NCI-H1417 (cell line): ENCODE measurements around the gene GPATCH2L.
A peak's percentile ranks its signal among the peaks of the same experiment; 100 is the strongest.

Source experiments
- DNase-seq, 3 experiments: peaks; one replicate each; lab custom pipeline; 2025; lab: John Stamatoyannopoulos, UW

The GPATCH2L gene

DNA sequence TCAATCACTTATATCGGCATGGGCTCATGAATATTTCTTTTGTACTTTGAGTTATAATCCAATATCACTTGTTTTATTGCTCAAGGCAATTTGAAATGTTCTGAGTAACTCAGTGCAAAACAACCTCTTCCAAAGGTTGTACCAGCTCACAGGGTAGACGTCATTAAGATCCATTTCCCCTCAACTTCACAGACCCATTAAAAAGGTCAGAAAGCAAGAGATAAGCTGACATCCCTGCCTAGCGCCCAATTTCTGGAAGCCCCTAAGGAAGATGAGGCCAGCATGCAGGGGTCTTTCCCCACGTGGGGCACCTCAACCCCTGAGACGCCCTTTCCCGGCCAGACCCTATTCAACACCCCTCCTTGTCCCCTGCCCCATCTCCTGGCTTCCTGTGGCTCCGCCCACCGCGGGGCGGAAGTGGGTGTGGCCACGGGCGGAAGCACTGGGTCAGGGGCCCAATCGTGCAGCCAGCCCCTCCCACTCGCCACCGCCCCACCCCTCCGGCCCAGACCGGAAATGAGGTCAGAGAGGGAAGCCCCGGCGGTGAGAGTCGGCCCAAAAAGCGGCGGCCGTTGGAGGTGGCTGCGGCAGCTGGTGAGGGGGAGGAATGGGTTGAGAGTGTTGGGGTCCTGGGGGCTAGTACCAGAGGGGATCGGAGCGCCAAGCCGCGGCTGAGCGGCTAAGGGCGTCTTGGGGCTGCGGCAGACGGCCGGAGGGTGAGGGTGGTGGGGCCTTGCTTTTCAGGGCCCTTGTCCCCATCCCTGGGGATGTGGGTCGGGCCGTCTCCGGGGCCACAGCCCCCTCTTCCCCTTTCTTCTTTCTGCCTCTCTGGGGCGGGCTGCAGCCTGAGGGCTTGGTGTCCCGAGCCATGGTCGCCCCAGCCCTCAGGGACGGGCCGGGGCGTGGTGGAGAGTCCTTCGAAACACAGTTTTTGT is at the start of gene GPATCH2L:
Gene GPATCH2L, plus strand, starts transcription at position 525 of the 935 bp plus-strand sequence. CDS start 2,442 bp downstream, outside the sequence.
- DNase-seq: peak; percentile 94 to 97 (median 94)

DNA sequence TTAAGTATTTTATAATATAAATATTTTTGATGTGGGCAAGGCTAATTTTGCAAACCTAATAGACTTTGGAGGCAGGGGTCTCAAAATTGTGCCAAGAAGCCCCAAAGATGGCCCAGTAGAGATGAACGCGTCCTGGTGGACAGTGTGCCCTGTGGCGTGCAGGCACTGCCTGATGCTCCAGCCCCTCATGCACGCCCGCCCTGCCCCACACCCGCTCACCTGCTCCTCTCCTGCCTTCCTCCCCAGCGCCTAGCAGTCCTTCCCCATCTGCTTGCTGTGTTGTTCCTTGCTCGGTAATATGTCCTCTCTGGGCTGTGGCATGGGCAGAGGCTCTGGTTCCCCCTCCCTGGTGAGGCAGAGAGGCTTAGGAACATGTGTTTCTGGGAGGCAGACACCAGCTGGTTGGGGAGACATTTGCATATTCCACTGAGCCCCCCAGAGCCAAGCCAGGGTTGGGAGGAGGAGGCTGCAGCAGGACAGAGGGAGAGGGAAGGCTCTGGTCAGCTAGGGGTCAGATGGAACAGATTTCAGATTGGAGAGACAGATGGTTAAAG is 46.8 kb upstream of the GPATCH2L start:
- no peak for DNase-seq

DNA sequence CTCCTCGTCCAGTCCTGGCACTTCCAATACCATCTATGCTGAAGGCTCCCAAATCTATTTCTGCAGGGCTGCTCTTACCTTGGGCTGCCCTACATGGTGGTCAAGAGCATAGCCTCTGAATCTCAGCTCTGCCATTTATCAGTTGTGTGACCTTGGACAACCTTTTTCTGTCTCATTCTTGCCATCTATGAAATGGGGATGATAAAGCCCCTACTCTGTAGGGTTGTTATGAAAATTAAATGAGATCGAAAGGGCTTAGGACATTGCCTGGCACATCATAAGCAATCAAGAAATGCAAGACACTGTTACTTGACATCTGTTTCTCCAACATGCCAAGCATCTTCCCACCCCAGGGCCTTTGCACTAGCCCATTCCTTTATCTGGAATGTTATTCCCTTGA is 45.5 kb upstream of the GPATCH2L start:
- no peak for DNase-seq

DNA sequence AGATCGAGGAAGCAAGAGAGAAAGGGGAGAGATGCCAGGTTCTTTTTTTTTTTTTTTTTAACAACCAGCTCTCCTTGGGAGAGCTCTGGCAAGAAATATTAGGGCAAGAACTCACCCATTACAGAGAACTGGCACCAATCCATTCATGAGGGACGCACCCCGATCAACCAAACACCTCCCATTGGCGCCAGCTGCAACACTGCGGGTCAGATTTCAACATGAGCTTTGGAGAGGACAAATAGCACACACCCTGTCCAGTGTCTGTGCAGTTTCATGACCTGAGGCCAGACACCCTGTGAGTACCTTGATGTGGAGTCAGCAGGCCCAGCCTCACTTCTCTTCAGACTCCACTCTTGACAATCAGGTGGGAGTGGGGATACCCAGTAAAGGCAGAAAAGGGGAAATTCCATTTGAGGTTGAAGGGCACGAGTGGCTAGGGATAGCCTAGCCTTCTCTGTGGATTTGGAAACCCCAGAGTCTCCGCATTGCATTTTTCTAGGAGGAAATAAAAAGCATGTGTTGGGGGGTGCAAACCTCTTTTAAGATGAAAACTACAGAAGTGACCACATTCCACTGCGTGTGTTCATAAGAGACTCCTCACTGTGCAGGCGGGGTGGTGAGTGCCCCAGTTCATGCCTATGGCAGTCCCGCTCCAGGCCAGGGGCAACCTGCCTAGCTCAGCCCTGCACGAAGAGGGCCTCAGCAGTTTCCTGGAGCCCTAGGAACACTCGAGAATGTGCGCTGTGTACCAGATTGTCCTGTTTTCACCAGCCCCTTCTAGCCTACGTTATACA is 42.4 kb upstream of the GPATCH2L start:
- no peak for DNase-seq

DNA sequence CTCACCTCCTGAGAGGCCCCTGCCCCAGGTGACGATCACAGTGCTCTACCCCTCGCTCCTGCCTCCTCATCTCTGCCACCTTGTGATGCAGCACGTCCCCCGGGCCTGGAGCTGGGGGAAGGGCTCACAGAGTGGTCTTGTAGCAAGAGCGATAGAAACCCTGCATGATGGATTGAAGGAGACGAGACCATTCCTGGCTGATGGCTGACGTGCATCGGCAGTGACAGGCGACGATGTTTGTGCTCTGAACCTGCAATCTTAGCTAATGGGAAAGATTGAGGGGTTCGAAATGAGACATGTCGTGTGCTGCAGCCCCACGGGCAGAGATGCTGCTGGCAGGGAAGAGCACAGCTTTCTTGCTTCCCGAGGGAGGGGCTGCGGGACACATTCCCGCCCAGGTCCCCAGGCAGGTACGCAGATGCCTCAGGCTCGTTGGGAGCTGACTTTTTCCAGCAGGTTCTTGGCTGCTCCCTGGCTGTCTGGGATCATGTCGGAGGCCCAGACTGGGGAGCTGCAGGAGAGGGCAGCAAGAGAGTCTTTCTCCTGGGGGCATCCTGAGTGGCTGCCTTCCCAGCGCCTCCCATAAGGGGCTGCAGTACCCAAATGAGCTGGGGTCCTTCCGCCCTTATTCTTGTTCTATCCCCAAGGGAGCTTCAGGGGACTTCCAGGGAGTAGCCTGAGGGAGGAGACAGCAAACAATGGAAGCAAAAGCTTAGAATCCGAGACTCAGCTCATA is 38.7 kb upstream of the GPATCH2L start:
- no peak for DNase-seq

DNA sequence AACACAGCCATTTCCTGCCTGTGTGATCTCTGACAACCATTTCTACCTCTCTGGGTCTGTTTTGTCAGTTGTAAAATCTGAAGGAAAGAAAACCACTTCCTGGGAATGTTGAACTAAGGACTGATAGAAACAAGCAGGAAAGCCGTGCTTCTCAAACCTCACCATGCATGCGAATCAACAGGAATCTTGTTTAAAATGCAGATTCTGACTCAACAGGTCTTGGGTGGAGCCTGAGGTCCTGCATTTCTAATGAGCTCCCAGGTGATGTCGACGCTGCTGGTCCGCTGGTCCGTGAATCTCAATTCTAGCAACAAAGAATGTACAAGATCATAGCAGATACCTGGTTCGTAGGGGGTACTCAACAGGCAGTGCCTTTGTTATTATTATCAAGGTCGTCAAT is 38.0 kb upstream of the GPATCH2L start:
- DNase-seq: no peak

DNA sequence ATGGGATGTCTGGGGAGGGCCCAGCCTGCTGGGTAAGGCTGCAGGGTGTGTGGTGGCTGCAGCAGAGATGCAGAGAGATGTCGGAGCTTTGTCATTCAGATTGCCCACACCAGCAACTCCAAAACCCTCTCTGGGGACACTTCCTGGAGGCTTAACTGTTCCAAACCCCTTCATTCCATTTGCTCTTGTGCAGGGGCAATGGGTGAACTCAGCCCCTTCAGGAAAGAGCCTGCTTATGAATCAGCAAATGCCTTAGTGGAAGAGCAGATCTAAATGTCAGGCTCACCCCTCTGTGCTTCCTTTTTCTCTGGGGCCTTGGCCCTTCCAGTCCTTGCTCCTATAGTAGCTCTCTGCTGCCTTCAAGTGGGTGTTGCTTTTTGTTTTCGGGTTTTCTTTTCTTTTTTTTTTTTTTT is 36.7 kb upstream of the GPATCH2L start:
- peak in 1 of 3 experiments; percentile 17 for DNase-seq

DNA sequence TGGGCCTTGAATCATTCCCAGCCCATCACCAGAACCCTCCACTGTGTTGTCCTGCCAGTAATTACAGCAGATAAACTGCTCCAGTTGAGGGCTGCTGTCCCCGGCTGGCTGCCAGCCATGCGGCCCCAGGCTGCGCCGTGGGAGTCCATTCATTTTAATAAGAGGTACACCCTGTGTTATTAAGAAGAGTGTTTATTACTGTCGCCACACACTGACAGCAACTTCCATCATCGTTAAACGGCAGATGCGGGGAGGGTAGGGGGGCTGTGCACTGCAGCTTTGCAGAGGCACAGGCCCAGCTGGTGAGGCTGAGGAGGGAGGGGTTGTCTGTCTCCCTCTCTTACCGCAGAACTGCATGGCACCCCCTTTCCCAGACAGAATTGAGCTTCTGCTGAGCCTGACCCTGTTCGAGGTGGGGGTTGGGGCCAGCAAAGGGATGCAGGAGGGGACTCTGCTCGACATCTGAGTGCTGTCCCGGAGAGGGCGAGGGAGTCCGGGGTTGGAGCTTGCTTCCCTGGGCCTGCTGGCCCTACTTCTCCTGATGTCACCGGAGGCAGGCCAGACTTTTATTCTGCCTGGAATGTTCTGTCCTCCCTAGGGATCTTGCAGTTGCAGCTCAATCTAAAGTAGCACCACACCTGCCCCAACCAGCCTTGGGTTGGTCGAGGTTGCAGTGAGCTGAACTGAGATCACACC is 33.8 kb upstream of the GPATCH2L start:
- peak in 2 of 3 experiments; percentile 97 to 99 for DNase-seq

DNA sequence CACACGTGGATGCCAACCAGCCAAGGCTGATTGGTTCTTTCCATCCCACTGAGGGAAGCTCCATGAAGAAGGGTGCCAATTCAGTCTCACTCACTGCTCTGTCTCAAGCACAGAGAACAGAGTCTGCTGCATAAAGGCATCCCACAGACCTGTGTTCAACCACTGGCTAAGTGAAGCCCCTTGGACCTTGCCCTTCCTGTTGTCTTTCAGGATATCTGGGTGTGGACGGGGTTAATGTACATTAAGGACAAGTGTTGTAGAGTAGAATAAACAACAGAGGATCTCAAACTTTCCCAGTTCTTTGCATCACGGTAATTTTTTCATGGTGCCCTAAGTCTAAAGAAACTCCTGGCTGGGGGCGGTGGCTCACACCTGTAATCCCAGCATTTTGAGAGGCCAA is 33.1 kb upstream of the GPATCH2L start:
- DNase-seq: peak in 1 of 3 experiments; percentile 64

DNA sequence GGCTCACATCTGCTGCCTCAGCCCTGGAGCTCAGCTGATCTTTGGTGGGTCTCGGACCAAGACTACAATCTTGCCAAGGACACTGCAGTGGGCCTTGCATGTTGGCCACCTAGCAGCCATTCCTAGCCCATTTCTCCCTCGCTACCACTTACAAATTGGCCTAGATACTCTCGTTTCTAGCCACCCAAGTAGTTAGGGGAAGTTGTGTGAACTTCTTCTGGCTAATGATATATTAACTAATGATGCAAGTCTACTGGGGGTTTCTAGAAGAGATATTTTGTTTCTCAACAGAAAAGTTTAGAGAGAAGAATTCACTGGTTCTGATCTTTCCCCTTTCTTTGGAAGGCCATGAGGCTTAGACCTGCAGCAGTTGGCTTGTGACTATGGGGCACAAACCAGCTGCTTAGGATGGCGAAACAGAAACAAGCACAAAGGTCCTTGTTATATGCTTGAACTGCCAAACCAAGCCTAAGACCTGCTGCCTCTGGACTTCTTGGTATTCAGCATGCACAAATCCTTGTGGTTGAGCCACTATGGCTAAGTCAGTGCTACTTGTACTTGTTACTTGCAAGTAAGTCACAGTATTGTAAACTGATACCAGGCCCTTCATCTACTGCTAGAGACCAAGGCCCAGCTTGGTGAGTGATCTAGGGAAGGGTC is 30.5 kb upstream of the GPATCH2L start:
- DNase-seq: no peak

DNA sequence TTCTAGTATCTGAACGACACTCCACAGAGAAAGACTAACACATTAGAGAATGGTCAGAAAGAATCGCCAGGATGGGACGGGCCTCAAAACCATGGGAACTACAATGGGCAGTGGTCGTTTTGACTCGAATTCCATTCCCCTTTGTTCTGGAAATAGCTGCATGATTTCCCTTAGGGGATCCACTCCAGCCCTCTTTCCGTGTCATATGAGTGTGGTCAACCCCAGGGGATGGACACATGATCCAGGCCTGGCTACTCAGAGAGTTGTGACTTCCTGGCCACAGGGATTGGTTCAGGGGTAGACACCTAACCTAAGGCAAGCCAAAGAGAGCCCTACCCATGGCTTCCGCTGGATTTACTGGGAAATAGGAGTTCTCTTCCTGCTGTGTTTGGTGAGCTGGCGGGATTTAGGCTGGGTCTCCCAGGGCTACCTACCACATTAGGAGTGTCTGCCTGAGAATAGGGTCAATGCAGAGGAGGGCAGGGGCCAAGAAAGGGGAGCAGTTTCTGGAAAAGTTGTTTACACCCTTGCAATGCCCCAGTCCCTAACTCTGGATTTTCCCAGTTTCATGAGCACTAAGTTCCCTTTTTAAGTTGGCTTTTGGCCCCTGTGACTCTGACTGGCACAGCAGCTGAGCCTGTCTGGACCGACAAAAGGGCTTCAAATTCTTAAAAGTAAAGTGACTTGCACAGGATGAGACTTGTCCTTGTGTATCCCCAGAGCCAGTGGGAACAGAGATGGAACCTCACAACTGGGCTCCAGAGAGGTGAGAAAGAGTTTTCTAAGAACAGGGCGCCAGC is 28.1 kb upstream of the GPATCH2L start:
- no peak for DNase-seq

DNA sequence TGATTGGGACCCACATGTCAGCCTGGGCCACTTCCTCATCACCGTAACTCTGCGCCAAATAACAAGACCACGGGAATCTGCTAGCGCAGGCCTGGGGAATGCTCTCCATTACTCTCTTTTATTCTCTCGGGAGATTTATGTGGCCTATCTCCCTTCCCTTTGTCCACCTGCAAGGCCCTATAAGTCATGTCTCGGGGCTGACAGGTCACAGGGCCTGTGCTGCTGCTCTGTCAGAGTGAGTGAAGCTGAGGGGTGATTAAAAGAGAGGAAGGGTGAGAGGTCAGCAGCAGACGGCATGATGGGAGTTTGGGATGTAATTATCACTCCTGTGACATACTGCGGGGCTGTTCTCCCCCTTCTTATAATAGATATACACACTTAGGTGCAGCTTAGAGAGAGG is 26.2 kb upstream of the GPATCH2L start:
- DNase-seq: peak in 1 of 3 experiments; percentile 53

DNA sequence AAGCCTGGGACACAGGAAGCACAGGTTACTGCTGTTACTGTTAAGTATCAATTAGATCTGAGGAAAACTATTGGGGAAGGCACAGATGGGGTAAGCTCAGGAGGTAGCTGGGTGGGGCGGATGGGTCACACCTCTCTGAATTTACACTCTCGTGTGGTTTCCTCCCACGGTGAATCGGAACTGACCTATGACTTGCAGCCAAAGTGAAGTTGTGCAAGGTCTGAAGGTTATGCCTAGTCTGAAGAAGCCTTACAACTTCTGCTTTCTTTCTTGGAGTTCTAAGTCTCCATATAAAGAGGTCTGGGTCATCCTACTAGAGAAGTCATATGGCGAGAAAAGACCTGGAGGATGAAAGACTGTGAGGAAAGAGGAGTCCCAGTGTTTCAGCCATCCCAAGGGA is 25.6 kb upstream of the GPATCH2L start:
- DNase-seq: no peak

DNA sequence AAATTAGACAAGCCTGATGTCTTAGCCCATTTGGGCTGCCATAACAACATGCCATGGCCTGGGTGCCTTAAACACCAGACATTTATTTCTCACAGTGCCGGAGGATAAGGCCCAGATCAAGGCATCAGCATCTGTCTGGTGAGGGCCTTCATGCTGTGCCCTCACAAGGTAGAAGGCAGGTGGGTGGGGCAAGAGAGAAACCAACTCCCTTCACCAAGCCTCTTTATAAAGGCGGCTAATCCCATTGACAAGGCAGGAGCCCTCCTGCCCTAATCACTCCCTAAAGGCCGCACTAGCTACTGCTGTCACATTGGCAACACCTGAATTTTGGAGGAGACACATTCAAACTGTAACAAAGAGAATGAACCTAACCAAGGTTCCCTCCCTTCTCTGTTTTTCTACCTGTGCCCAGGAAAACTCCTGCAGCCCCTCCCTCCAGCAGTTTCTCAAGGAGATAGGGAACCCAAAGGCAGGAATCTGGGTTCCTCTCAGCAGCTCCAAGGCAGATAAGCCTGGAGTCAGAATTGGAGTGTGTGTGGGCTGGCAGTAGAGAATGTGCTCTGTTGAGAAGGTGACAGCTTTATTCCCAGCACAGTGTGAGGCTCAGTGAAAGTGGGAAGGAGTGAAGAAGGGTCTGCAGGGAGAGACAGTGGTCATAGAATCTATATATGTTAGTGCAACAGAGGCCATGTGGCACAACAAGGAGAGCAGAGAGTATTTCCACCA is 21.7 kb upstream of the GPATCH2L start:
- no peak for DNase-seq

DNA sequence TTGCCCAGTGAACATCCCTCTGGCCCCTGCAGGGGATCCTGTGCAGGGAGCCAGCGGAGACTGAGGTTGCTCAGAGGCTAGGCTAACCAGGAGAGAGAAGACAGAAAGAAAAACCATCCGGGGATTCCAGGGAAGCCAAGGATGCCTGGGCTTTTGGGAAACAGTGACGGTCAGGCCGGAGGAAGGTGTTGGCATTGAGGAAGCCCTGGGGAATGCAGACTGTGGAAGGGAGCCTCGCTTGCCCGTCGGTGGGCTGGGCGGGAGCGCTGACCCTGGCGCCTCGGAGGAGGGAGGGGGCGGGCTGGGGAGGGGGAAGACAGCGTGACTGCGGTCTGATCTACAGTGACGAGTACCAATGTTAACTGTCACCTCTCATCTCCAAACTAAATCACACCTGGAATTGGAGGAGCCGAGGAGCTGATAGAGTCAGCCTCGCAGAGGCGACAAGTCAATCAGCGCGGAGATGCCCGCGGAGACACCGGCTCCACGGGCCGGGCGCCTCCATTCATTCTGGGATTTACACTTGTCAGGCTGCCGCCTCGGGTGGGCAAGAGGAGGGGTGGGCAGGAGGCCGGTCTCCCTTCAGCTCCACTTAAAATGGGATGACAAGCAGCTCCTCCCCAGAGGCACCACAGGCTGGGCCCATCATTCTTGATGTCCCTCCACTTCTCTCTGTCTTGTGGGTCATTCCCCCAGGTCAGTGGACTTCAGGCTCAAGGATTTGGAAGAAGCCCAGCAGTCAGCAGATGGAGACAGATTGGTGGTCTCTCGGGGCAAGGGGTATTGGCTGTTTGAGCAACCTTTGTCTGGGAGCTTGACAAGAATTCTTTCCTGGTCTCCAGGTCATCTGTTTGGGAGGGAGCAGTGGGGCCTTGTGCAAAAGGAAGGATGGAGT is 20.4 kb upstream of the GPATCH2L start:
- DNase-seq: no peak

DNA sequence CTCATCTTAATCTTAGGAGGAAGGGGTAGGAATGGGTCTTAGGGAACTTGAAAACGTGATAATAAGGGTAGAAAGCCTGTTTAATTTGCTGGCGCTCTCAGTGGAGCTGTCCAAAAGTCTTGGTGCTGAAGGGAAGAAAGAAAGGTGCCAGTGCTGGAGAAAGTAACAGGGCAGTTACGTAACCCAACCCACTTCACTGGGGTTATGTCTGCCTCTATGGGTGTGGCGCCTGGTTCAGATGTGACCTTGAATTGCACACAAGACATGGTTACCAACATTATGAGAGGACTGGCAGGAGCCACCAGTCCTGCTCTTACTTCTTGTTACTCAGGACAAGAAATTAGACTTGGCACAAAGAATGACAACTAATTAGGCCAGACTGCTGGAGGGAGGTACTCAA is 18.6 kb upstream of the GPATCH2L start:
- no peak for DNase-seq

DNA sequence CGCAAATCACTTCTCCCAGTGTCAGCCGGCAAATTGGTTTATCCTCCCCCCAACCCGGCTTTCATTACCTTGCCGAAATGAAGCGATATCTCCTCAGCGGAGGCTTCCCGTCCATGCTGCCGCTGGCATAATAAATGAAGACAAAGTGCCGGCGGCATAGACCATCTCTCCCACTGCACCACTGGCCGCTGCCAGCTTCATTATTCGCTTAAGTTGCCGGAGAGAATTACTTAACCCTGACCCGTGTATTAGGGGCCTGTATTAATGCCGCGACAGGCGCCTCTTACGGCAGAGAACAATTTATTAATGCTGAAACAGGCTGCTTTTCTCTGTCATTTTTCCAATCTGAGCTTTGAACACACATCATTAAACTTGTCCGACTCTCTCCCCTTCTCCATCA is 17.5 kb upstream of the GPATCH2L start:
- DNase-seq: no peak

DNA sequence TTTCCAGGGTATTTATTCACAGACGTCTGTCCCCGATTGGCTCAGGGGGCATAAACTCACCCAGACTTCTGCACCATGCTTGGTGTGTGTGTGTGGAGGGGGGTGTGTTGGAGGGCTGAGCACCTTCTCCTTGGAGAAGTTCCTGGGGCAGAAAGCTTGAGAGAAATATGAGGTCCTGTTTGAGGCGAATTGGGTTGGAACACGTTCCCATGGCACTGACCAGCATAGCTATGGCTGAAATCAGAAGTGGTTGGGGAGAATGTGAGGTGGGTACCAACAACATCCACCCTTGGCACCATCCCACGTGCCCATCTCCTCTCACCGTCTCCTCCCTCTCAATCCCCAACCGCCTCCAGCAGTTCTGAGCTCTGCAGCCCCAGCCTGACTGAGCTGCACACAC is 16.0 kb upstream of the GPATCH2L start:
- no peak for DNase-seq
